Mesenchymal stem cell (in vitro differentiated cells and primary cell): ENCODE data around the gene ARHGAP24.

Source experiments
- DNase-seq: peaks from one replicate; pipeline ENCODE4 v3.0.0-alpha.2; 2013
- H2AFZ ChIP-seq: one replicate; pipeline ENCODE4 v1.6.1; 2013; ENCODE audit warnings: low read depth, mild to moderate bottlenecking, control low read depth, inconsistent platforms, low read length, moderate library complexity
- H2AK5ac ChIP-seq: 2 replicates; pipeline ENCODE4 v1.6.1; 2013; ENCODE audit warnings: low read length, moderate library complexity, mild to moderate bottlenecking, inconsistent platforms; ENCODE audit not compliant: severe bottlenecking
- H2BK120ac ChIP-seq: one replicate; pipeline ENCODE4 v1.6.1; 2013; ENCODE audit warnings: low read depth, mild to moderate bottlenecking, inconsistent platforms, low read length, moderate library complexity
- H2BK12ac ChIP-seq, 2 experiments: one replicate each; pipeline ENCODE4 v1.6.1; 2013; ENCODE audit warnings: inconsistent platforms in 2 of 2, low read length in 2 of 2, mild to moderate bottlenecking in 2 of 2, moderate library complexity in 2 of 2, control low read depth in 1 of 2
- H2BK15ac ChIP-seq: one replicate; pipeline ENCODE4 v1.6.1; 2013; ENCODE audit warnings: mild to moderate bottlenecking, low read depth, inconsistent platforms; ENCODE audit not compliant: poor library complexity, severe bottlenecking
- H2BK5ac ChIP-seq: 2 replicates; pipeline ENCODE4 v1.6.1; 2013; ENCODE audit warnings: low read depth, mild to moderate bottlenecking, low read length, control low read depth, inconsistent platforms; ENCODE audit not compliant: poor library complexity, severe bottlenecking
- H3K14ac ChIP-seq, 2 experiments: one replicate each; pipeline ENCODE4 v1.6.1; 2013; ENCODE audit warnings: inconsistent platforms in 2 of 2, low read length in 2 of 2, control low read depth in 1 of 2, mild to moderate bottlenecking in 1 of 2, moderate library complexity in 1 of 2
- H3K18ac ChIP-seq, 2 experiments: one replicate each; pipeline ENCODE4 v1.6.1; 2013; ENCODE audit warnings: inconsistent platforms in 2 of 2, low read length in 2 of 2, control low read depth in 1 of 2, low read depth in 1 of 2, mild to moderate bottlenecking in 1 of 2
- H3K23ac ChIP-seq, 2 experiments: one replicate each; pipeline ENCODE4 v1.6.1; 2013; ENCODE audit warnings: inconsistent platforms in 2 of 2, low read length in 2 of 2, mild to moderate bottlenecking in 2 of 2, moderate library complexity in 2 of 2, control low read depth in 1 of 2
- H3K27ac ChIP-seq: 2 replicates; pipeline ENCODE4 v1.5.1; 2013; ENCODE audit warnings: mild to moderate bottlenecking, moderate library complexity, low read length, control low read depth, inconsistent platforms; ENCODE audit not compliant: poor library complexity, severe bottlenecking
- H3K27me3 ChIP-seq, 2 experiments: 2 replicates each; pipeline versions ENCODE4 v1.6.1 to v1.7.0; 2013; ENCODE audit warnings: low read length in 2 of 2, mild to moderate bottlenecking in 2 of 2, moderate library complexity in 2 of 2, control low read depth in 1 of 2, inconsistent platforms in 1 of 2; ENCODE audit not compliant: control insufficient read depth in 1 of 2, insufficient read depth in 1 of 2
- H3K36me3 ChIP-seq, 2 experiments: 2 replicates each; pipeline versions ENCODE4 v1.6.1 to v1.7.0; 2013; ENCODE audit warnings: low read length in 2 of 2, control low read depth in 1 of 2, inconsistent platforms in 1 of 2, low read depth in 1 of 2, mild to moderate bottlenecking in 1 of 2; ENCODE audit not compliant: insufficient read depth in 2 of 2, control insufficient read depth in 1 of 2
- H3K4ac ChIP-seq, 2 experiments: one replicate each; pipeline ENCODE4 v1.6.1; 2013; ENCODE audit warnings: inconsistent platforms in 2 of 2, low read length in 2 of 2, mild to moderate bottlenecking in 2 of 2, moderate library complexity in 2 of 2, control low read depth in 1 of 2, low read depth in 1 of 2
- H3K4me1 ChIP-seq: 2 replicates; pipeline ENCODE4 v1.6.1; 2013; ENCODE audit warnings: low read depth, low read length, control low read depth; ENCODE audit not compliant: control insufficient read depth, insufficient read depth
- H3K4me2 ChIP-seq: 2 replicates; pipeline ENCODE4 v1.6.1; 2013; ENCODE audit warnings: low read length, mild to moderate bottlenecking, inconsistent platforms; ENCODE audit not compliant: poor library complexity, severe bottlenecking
- H3K4me3 ChIP-seq, 2 experiments: 2 replicates each; pipeline versions ENCODE4 v1.5.1 to v1.7.0; 2013; ENCODE audit warnings: low read length in 2 of 2, mild to moderate bottlenecking in 2 of 2, control low read depth in 1 of 2, low read depth in 1 of 2; ENCODE audit not compliant: insufficient read depth in 1 of 2
- H3K79me1 ChIP-seq: replicated peaks from 2 replicates; pipeline ENCODE4 v1.6.1; 2013; ENCODE audit warnings: mild to moderate bottlenecking, control low read depth, low read length, inconsistent platforms; ENCODE audit not compliant: poor library complexity, severe bottlenecking
- H3K9ac ChIP-seq: 2 replicates; pipeline ENCODE4 v1.7.0; 2013; ENCODE audit warnings: mild to moderate bottlenecking, low read length, moderate library complexity
- H3K9me3 ChIP-seq: 2 replicates; pipeline ENCODE4 v1.7.0; 2013; ENCODE audit warnings: mild to moderate bottlenecking, low read length; ENCODE audit not compliant: control insufficient read depth
- H4K8ac ChIP-seq: one replicate; pipeline ENCODE4 v1.6.1; 2013; ENCODE audit warnings: inconsistent platforms, mild to moderate bottlenecking, low read length, moderate library complexity
- H4K91ac ChIP-seq: one replicate; pipeline ENCODE4 v1.6.1; 2013; ENCODE audit warnings: mild to moderate bottlenecking, low read length, inconsistent platforms
- WGBS: methylation state at CpG from one replicate; pipeline ENCODE4 v1.1.7; 2013; ENCODE audit warnings: mixed read lengths; 5-methylcytosine and 5-hydroxymethylcytosine counted together

ARHGAP24 gene

DNA sequence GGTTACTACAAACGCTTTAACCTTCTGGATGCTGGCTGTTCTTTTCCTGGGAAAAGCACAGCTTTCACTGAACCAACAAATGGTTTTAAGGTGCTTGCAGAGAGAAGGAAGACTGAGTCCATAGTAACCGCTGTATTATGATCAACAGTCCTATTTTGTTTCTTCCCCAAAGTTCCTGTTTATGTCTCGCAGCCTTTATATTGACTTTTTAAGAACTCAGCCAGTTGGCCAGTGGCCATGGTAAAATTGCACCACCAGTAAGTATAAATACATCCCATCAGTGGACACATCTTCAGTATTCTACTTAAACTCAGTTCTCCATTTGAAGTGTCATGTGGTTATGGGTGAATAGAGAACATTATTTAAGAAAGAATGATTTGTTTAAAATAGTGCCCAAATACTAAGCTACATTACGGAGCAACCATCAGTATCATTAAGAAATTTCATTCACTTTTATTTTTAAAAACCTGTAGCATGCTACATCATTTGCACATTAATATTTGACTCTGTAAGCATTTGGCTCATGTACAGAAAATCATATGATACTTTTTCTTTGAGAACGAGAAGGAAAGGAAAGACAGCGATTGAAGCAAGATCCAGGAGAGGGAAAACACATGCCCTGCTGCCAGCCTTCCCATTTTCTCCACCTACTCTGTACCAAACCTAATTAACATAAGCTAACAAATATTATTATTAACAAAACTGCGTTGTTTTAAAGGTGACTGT lies 287.0 kb downstream of the ARHGAP24 start:
- Histone ChIP-seq H3K4me2 (no peak overlapping the region), H3K27me3 (no peaks in the 10 kb centered on the region), H3K36me3 (no peaks in the 10 kb centered on the region), H3K9ac (peak overlapping the region; percentile 87), H2BK15ac (no peak overlapping the region), H3K18ac (peak overlapping the region in 1 of 2 experiments; percentile 21), H2BK12ac (no peak overlapping the region), H3K4me3 (no peak overlapping the region), H4K91ac (no peak overlapping the region), H2AK5ac (no peak overlapping the region), H3K4me1 (peaks cover 3% of the 10 kb centered on the region), H3K79me1 (no peaks in the 10 kb centered on the region), H4K8ac (no peak overlapping the region), H3K4ac (peak overlapping the region in 1 of 2 experiments; percentile 94), H3K14ac (no peak overlapping the region), H2BK5ac (no peak overlapping the region), H3K23ac (no peak overlapping the region), H3K27ac (no peak overlapping the region), H2AFZ (no peak overlapping the region), H2BK120ac (no peak overlapping the region), H3K9me3 (no peaks in the 10 kb centered on the region)
- 41% methylated on average over 5 of the region's 7 CpGs for WGBS
- DNase-seq = peak; percentile 94

DNA sequence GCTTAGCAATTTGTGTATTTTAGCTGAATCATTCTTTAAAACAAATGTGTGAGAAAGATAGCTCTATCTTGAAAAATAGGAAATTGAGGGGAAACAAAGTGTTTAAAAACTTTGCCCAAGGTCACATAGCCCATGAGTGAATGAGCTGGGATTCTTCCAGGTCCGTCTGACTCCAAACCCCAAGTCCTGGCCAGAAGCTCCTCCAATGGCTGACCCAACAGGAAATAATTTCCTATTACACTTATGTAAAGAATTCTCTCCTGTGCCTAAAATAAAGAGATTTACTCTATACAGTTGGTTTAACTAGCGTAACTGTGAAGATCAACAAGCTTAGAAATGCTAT lies 287.6 kb downstream of the ARHGAP24 start:
- H3K23ac ChIP-seq = no peak overlapping the region
- 0% methylated on average over 1 of the region's 2 CpGs for WGBS
- no peak overlapping the region for H3K27ac ChIP-seq
- H3K79me1 ChIP-seq = no peaks in the 10 kb centered on the region
- H2BK5ac ChIP-seq = no peak overlapping the region
- no peak overlapping the region for H4K91ac ChIP-seq
- no peak overlapping the region for H3K4ac ChIP-seq
- H3K9me3 ChIP-seq = no peaks in the 10 kb centered on the region
- peak; percentile 80 for DNase-seq
- no peak overlapping the region for H2BK15ac ChIP-seq
- H3K9ac ChIP-seq = peak overlapping the region; percentile 87
- H2BK12ac ChIP-seq = no peak overlapping the region
- no peaks in the 10 kb centered on the region for H3K27me3 ChIP-seq
- no peak overlapping the region for H2BK120ac ChIP-seq
- peaks cover 3% of the 10 kb centered on the region for H3K4me1 ChIP-seq
- H3K4me2 ChIP-seq = no peak overlapping the region
- H3K14ac ChIP-seq = no peak overlapping the region
- H3K18ac ChIP-seq = no peak overlapping the region
- H3K4me3 ChIP-seq = no peak overlapping the region
- H3K36me3 ChIP-seq = no peaks in the 10 kb centered on the region
- H2AFZ ChIP-seq = no peak overlapping the region
- H2AK5ac ChIP-seq = no peak overlapping the region
- H4K8ac ChIP-seq = no peak overlapping the region

DNA sequence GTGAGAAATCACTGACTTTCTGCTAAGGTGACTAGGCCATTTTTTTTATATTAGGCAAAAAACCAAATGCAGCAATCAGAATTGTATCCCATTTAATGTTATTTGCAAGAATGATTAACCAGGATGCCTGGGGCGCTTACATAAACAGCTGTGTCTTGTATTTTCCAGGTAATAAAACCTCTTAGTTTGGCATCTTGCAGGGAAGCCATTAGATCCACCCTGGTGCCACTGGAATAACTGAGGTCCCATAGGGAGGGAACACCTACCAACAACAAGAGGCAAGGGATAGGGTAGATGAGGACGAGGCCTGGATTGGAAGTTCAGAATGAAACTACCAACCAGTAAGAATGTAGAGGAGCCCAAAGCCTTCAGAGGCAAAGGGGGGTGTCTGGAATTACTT lies 288.3 kb downstream of the ARHGAP24 start:
- no peak overlapping the region for H3K27ac ChIP-seq
- peak overlapping the region in 1 of 2 experiments; percentile 86 for H3K4ac ChIP-seq
- peak overlapping the region; percentile 69 to 78 for H3K18ac ChIP-seq
- 44% methylated on average over 2 of the region's 2 CpGs for WGBS
- no peak overlapping the region for H3K4me2 ChIP-seq
- H2BK15ac ChIP-seq = no peak overlapping the region
- no peak overlapping the region for H2BK120ac ChIP-seq
- H2AK5ac ChIP-seq = no peak overlapping the region
- H3K9me3 ChIP-seq = no peaks in the 10 kb centered on the region
- H3K4me3 ChIP-seq = no peak overlapping the region
- H3K36me3 ChIP-seq = no peaks in the 10 kb centered on the region
- no peak for DNase-seq
- peak overlapping the region; percentile 87 for H3K9ac ChIP-seq
- H3K27me3 ChIP-seq = no peaks in the 10 kb centered on the region
- H4K8ac ChIP-seq = peak overlapping the region; percentile 81
- H3K23ac ChIP-seq = no peak overlapping the region
- H2BK5ac ChIP-seq = no peak overlapping the region
- peak overlapping the region; percentile 79 for H4K91ac ChIP-seq
- H2AFZ ChIP-seq = no peak overlapping the region
- peaks cover 3% of the 10 kb centered on the region for H3K4me1 ChIP-seq
- H2BK12ac ChIP-seq = peak overlapping the region; percentile 75 to 98
- H3K79me1 ChIP-seq = no peaks in the 10 kb centered on the region
- H3K14ac ChIP-seq = peak overlapping the region in 1 of 2 experiments; percentile 61

DNA sequence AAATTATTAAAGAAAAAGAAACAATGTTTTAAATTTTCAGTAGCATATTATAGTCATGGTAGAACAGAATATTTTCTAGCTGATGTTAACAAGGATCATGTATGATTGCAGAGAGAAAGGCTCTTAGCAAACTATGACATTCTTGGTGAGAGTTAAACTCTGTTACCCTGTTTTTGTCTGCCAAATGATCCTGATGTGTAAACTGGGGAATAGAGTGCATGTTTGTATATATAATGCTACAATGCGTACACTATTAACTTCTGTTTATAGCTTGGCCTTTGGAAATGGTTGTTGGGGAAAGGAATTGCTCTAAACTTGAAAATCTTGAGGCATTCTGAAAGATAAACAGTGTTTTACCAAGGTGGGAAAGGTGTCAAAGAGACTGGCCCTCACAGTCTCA lies 292.7 kb downstream of the ARHGAP24 start:
- no peaks in the 10 kb centered on the region for H3K79me1 ChIP-seq
- H3K9ac ChIP-seq = no peak overlapping the region
- H3K9me3 ChIP-seq = no peaks in the 10 kb centered on the region
- H3K36me3 ChIP-seq = no peaks in the 10 kb centered on the region
- WGBS = 86% methylated on average over 1 of the region's 1 CpG
- H3K23ac ChIP-seq = no peak overlapping the region
- H3K14ac ChIP-seq = no peak overlapping the region
- no peak overlapping the region for H3K4me3 ChIP-seq
- H2AK5ac ChIP-seq = no peak overlapping the region
- no peak overlapping the region for H3K4ac ChIP-seq
- H3K4me1 ChIP-seq = peaks cover 1% of the 10 kb centered on the region
- no peak overlapping the region for H3K18ac ChIP-seq
- no peak overlapping the region for H4K91ac ChIP-seq
- no peak overlapping the region for H2BK12ac ChIP-seq
- H4K8ac ChIP-seq = no peak overlapping the region
- peak; percentile 42 for DNase-seq
- no peak overlapping the region for H2BK120ac ChIP-seq
- H3K4me2 ChIP-seq = no peak overlapping the region
- no peak overlapping the region for H2BK5ac ChIP-seq
- H3K27me3 ChIP-seq = no peaks in the 10 kb centered on the region
- H2AFZ ChIP-seq = no peak overlapping the region
- H3K27ac ChIP-seq = no peak overlapping the region
- H2BK15ac ChIP-seq = no peak overlapping the region
